ENCODE data around the gene MRPL36.
A peak's percentile ranks its signal among the peaks of the same experiment; 100 is the strongest.

The MRPL36 gene

GRCh38 chr5:1780614-1780930 is 19.1 kb downstream of the MRPL36 start:
- no peak for DNase-seq
- TF ChIP-seq, protein P1, sequence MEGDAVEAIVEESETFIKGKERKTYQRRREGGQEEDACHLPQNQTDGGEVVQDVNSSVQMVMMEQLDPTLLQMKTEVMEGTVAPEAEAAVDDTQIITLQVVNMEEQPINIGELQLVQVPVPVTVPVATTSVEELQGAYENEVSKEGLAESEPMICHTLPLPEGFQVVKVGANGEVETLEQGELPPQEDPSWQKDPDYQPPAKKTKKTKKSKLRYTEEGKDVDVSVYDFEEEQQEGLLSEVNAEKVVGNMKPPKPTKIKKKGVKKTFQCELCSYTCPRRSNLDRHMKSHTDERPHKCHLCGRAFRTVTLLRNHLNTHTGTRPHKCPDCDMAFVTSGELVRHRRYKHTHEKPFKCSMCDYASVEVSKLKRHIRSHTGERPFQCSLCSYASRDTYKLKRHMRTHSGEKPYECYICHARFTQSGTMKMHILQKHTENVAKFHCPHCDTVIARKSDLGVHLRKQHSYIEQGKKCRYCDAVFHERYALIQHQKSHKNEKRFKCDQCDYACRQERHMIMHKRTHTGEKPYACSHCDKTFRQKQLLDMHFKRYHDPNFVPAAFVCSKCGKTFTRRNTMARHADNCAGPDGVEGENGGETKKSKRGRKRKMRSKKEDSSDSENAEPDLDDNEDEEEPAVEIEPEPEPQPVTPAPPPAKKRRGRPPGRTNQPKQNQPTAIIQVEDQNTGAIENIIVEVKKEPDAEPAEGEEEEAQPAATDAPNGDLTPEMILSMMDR (IDR thresholded peaks at IDR 0.05): no peak
- H3K27ac Mint-ChIP-seq: no peak overlapping the region

GRCh38 chr5:1779782-1780613 is 19.6 kb downstream of the MRPL36 start:
- peaks cover 23% of the 10 kb centered on the region for H3K27me3 Mint-ChIP-seq (ENCODE audit: low read depth, poor library complexity)
- H3K4me1 Mint-ChIP-seq: peaks cover 43% of the 10 kb centered on the region
- H3K4me3 Mint-ChIP-seq: no peak overlapping the region
- H3K9me3 Mint-ChIP-seq: peaks cover 9% of the 10 kb centered on the region
- TF ChIP-seq, protein P1 (IDR thresholded peaks at IDR 0.05): no peak
- H3K27ac Mint-ChIP-seq: no peak overlapping the region
- no peaks in the 10 kb centered on the region for H3K36me3 Mint-ChIP-seq (ENCODE audit: low read depth)
- DNase-seq: no peak

More at GRCh38 chr5:1780614-1780930, 19.1 kb downstream of the MRPL36 start:
- Mint-ChIP-seq H3K9me3 (peaks cover 5% of the 10 kb centered on the region), H3K27me3 (ENCODE audit: low read depth, poor library complexity) (peaks cover 23% of the 10 kb centered on the region), H3K36me3 (ENCODE audit: low read depth) (no peaks in the 10 kb centered on the region), H3K4me3 (peak overlapping the region; percentile 61), H3K4me1 (peaks cover 43% of the 10 kb centered on the region)

GRCh38 chr5:1779021-1779680 is 20.5 kb downstream of the MRPL36 start:
- no peak overlapping the region for H3K27ac Mint-ChIP-seq
- DNase-seq: no peak
- TF ChIP-seq, protein P1 (IDR thresholded peaks at IDR 0.05): no peak

GRCh38 chr5:1778138-1779020 is 21.3 kb downstream of the MRPL36 start:
- H3K4me1 Mint-ChIP-seq: peaks cover 30% of the 10 kb centered on the region
- no peak overlapping the region for H3K27ac Mint-ChIP-seq
- H3K9me3 Mint-ChIP-seq: peaks cover 17% of the 10 kb centered on the region
- no peaks in the 10 kb centered on the region for H3K36me3 Mint-ChIP-seq (ENCODE audit: low read depth)
- TF ChIP-seq, protein P1 (IDR thresholded peaks at IDR 0.05): no peak
- H3K27me3 Mint-ChIP-seq (ENCODE audit: low read depth, poor library complexity): peaks cover 17% of the 10 kb centered on the region
- H3K4me3 Mint-ChIP-seq: no peak overlapping the region
- DNase-seq: no peak

More at GRCh38 chr5:1779021-1779680, 20.5 kb downstream of the MRPL36 start:
- H3K4me1 Mint-ChIP-seq: peaks cover 36% of the 10 kb centered on the region
- H3K4me3 Mint-ChIP-seq: no peak overlapping the region
- H3K27me3 Mint-ChIP-seq (ENCODE audit: low read depth, poor library complexity): peaks cover 17% of the 10 kb centered on the region
- peaks cover 13% of the 10 kb centered on the region for H3K9me3 Mint-ChIP-seq
- no peaks in the 10 kb centered on the region for H3K36me3 Mint-ChIP-seq (ENCODE audit: low read depth)

DNA sequence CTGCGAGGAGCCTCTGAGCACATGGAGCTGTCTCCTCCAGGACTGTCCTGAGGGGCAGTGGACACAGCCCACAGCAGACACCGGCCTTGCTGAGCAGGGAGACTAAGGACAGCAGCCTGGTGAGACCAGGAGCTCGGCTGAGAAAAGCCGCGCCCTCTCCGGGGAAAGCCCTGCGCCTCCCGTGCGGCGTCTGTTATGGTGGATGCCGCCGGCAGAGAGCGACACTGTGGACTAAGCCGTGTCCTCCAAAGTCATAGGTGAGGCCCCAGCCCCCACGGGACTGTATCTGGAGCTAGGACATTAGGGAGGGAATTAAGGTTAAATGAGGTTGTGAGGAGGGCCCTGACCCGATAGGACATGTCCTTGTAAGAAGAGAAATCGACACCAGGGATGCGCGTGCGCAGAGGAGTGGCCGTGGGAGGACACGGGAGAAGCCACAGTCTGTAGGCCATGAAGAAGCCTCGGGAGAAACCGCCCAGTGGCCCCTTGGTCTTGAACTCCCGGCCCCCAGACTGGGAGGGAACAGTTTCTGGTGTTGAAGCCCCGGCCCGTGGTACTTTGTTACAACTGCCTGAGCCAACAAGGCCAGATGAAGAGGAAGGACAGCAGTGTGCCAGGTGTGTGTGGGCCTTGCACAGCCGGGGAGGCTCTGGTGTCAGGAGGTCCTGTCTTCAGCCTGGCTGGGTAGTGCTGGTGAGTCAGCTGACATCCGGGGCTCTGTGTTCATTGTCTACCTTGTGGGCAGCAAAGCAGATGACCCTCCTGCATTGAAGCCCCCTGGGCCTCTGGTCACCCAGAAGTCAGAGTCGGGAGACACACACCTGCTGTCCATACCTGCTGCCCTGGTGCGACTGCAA is 22.1 kb downstream of the MRPL36 start:
- DNase-seq: no peak
- H3K27ac Mint-ChIP-seq: no peak overlapping the region
- H3K27me3 Mint-ChIP-seq (ENCODE audit: low read depth, poor library complexity): peaks cover 24% of the 10 kb centered on the region
- peaks cover 19% of the 10 kb centered on the region for H3K9me3 Mint-ChIP-seq
- H3K4me1 Mint-ChIP-seq: peaks cover 26% of the 10 kb centered on the region
- no peaks in the 10 kb centered on the region for H3K36me3 Mint-ChIP-seq (ENCODE audit: low read depth)
- H3K4me3 Mint-ChIP-seq: no peak overlapping the region
- TF ChIP-seq, protein P1 (IDR thresholded peaks at IDR 0.05): no peak
